Activated T-cell treated with anti-CD3 and anti-CD28 coated beads, Interleukin-2, amount 50 U/mL, for 72 hours (primary cell): ENCODE measurements around the gene ARMCX1. TPM values are rescaled to one million over a fixed set of nuclear protein-coding genes. Genes with fewer than 3 reads are reported as not detected.
A peak's percentile ranks its signal among the peaks of the same experiment; 100 is the strongest.
"Not testable (repeated sequence)": the region's sequence is repeated elsewhere in the genome, so short reads cannot be mapped to it uniquely, and the experiment has no call there.

ENCODE experiments used
- ATAC-seq, 2 donors: fragments of 150-1000 bp; cut with Tn5 transposase; replicated peaks in 1 of 2; 2 replicates each; pipeline ENCODE4 v1.10.0; 2021; ENCODE audit warnings: moderate library complexity in 2 of 2, mild to moderate bottlenecking in 1 of 2
- DNase-seq, 2 donors: peaks; one replicate each; pipeline ENCODE4 v3.0.0; 2021 to 2022; ENCODE audit warnings: mixed read lengths in 1 of 2
- H3K27ac Mint-ChIP-seq: one replicate; pipeline ENCODE4 v1.8.0; 2022; ENCODE audit warnings: mild to moderate bottlenecking, moderate library complexity, mixed read lengths
- H3K27me3 Mint-ChIP-seq: one replicate; pipeline ENCODE4 v1.8.0; 2022; ENCODE audit warnings: low read depth, mixed read lengths
- H3K36me3 Mint-ChIP-seq, 2 donors: one replicate each; pipeline ENCODE4 v1.8.0; 2022; ENCODE audit warnings: mixed read lengths in 2 of 2, mild to moderate bottlenecking in 1 of 2; ENCODE audit not compliant: insufficient read depth in 2 of 2
- H3K4me1 Mint-ChIP-seq: one replicate; pipeline ENCODE4 v1.8.0; 2022; ENCODE audit warnings: low read depth, mixed read lengths
- H3K4me3 Mint-ChIP-seq, 2 donors: one replicate each; pipeline ENCODE4 v1.8.0; 2022; ENCODE audit warnings: mild to moderate bottlenecking in 2 of 2, mixed read lengths in 2 of 2, moderate library complexity in 2 of 2
- H3K9me3 Mint-ChIP-seq, 2 donors: one replicate each; pipeline ENCODE4 v1.8.0; 2022; ENCODE audit warnings: mixed read lengths in 2 of 2
- total RNA-seq, 2 donors: library from RNA; stranded (reverse); gene quantifications; one replicate each; pipeline ENCODE4 v1.2.3, GENCODE V29; 2022

ARMCX1 gene
- total RNA-seq = 1 to 10 TPM; 2.8 to 3.3 TPM

DNA sequence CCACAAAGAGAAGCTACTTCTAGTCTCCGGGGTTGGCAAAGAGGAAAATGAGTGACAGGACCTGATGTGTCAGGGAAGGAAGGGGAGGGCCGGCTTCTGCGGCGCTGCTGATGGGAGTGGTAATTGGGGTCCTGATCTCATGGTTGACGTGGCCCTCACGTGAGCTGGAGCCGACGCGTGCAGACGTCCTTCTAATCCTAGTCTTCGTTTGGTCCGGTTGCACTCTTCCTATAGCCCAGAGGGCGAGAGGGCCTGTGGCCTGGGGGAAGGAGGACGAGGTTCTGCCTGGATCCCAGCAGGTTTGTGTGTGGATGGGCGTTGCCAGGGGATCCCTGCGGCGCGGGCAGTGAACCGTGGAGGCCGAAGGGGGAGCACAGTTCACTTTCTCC lies at the start of gene ARMCX1:
TSS of gene ARMCX1 (plus strand) at position 186 of the 389 bp plus-strand sequence. CDS start 2,384 bp downstream, outside the sequence.
- Mint-ChIP-seq H3K36me3 (no peaks in the 10 kb centered on the region), H3K27me3 (peaks cover 35% of the 10 kb centered on the region), H3K27ac (peak within 1 kb of the TSS; percentile 54), H3K4me1 (no peaks in the 10 kb centered on the region), H3K4me3 (peak within 1 kb of the TSS; percentile 77 to 86), H3K9me3 (no peaks in the 10 kb centered on the region)
- DNase-seq = peak; percentile 15 to 35
- peak; percentile 74 to 75 for ATAC-seq

DNA sequence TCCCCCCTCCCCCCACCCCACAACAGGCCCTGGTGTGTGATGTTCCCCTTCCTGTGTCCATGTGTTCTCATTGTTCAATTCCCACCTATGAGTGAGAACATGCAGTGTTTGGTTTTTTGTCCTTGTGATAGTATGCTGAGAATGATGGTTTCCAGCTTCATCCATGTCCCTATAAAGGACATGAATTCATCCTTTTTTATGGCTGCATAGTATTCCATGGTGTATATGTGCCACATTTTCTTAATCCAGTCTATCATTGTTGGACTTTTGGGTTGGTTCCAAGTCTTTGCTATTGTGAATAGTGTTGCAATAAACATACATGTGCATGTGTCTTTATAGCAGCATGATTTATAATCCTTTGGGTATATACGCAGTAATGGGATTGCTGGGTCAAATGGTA lies 47.4 kb upstream of the ARMCX1 start:
- H3K27ac Mint-ChIP-seq, H3K4me3 Mint-ChIP-seq: not testable (repeated sequence)

DNA sequence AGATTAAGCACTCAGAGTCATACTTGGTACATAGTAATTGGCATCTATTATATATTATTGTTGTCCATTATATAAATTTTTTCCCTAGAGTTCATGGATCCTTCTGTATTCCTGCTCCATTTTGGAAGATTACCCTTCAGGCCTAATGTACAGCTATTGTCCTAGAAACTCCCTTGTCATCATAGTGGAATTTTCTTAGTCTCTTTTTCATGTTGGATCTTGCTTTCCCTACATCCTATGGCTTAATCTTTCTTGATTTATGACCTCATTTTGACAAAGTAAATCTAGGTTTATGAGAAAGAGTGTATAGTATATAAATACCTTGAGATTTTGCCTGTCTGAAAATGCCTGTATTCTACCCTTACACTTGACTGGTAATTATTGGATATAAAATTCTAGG lies 43.0 kb upstream of the ARMCX1 start:
- no peak overlapping the region for H3K27ac Mint-ChIP-seq
- no peak overlapping the region for H3K4me3 Mint-ChIP-seq

More for the DNA sequence above, 47.4 kb upstream of the ARMCX1 start:
- not testable (repeated sequence) for H3K4me1 Mint-ChIP-seq, H3K36me3 Mint-ChIP-seq, H3K27me3 Mint-ChIP-seq, ATAC-seq, DNase-seq, H3K9me3 Mint-ChIP-seq

DNA sequence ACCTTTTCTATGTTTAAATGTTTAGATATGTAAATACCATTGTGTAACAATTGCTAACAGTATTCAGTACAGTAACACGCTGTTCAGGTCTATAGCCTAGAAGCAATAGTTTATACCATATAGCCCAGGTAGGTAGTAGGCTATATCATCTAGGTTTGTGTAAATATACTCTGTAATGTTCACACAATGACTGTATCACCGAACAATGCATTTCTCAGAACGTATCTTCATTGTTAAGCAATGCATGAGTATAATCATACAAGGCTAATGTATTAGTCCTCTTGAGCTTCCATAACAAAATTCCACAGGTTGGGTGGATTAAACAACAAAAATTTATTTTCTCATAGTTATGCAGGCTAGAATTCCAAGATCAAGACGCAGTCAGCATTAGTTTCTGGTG lies 42.4 kb upstream of the ARMCX1 start:
- peaks cover 0 to 1% of the 10 kb centered on the region in 2 donors for H3K9me3 Mint-ChIP-seq
- H3K4me3 Mint-ChIP-seq = no peak overlapping the region
- peaks cover 14% of the 10 kb centered on the region for H3K27me3 Mint-ChIP-seq
- ATAC-seq (no peak), DNase-seq (no peak)
- no peaks in the 10 kb centered on the region for H3K36me3 Mint-ChIP-seq
- H3K4me1 Mint-ChIP-seq = no peaks in the 10 kb centered on the region
- H3K27ac Mint-ChIP-seq = no peak overlapping the region

More for the DNA sequence above, 43.0 kb upstream of the ARMCX1 start:
- H3K36me3 Mint-ChIP-seq = no peaks in the 10 kb centered on the region
- ATAC-seq (no peak), DNase-seq (no peak)
- H3K4me1 Mint-ChIP-seq = no peaks in the 10 kb centered on the region
- H3K27me3 Mint-ChIP-seq = peaks cover 14% of the 10 kb centered on the region
- peaks cover 0 to 1% of the 10 kb centered on the region in 2 donors for H3K9me3 Mint-ChIP-seq

DNA sequence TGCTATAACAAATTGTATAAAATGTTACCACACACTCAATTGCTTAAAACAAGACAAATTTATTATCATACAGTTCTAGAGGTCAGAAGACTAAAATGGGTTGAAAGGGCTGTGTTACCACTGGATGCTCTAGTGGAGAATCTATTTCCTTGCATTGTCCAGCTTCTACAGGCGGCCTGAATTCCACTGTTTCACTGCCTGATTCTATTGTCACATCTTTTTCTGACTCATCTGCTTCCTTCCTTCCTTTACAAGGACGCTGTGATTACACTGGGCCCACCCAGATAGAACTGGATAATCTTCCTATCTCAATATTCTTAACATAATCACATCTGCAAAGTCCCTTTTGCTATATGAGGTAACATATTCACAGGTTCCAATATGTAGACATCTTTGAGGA lies 19.4 kb upstream of the ARMCX1 start:
- H3K4me3 Mint-ChIP-seq = no peak overlapping the region
- no peaks in the 10 kb centered on the region for H3K4me1 Mint-ChIP-seq
- no peaks in the 10 kb centered on the region for H3K27me3 Mint-ChIP-seq
- peaks cover 2 to 6% of the 10 kb centered on the region in 2 donors for H3K9me3 Mint-ChIP-seq
- no peak overlapping the region for H3K27ac Mint-ChIP-seq
- DNase-seq (no peak), ATAC-seq (no peak)
- peaks cover 3 to 4% of the 10 kb centered on the region in 2 donors for H3K36me3 Mint-ChIP-seq

DNA sequence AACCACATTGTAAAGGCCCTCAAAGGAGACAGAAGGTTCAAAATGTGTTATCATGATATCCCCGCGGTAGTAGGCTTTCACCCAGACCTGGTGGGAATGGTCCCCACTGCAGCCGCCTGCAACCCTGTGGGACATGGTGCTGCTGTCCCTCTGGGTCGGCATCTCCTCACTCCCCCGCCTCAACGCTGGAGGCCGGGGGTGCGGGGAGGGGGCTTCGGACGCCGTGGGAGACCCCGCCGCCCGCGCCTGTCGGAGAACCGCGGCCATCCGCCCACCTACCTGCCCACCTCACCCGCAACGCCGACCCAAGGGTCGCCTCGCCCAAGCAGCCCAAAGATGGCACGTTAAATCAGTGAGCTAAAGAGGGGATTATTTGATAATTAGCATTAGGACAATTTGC lies 11.2 kb upstream of the ARMCX1 start:
- Mint-ChIP-seq H3K9me3 (peaks cover 0 to 2% of the 10 kb centered on the region in 2 donors), H3K4me3 (no peak overlapping the region), H3K4me1 (no peaks in the 10 kb centered on the region), H3K27me3 (peaks cover 7% of the 10 kb centered on the region), H3K27ac (no peak overlapping the region), H3K36me3 (peaks cover 0 to 2% of the 10 kb centered on the region in 2 donors)
- no peak for ATAC-seq
- no peak for DNase-seq

DNA sequence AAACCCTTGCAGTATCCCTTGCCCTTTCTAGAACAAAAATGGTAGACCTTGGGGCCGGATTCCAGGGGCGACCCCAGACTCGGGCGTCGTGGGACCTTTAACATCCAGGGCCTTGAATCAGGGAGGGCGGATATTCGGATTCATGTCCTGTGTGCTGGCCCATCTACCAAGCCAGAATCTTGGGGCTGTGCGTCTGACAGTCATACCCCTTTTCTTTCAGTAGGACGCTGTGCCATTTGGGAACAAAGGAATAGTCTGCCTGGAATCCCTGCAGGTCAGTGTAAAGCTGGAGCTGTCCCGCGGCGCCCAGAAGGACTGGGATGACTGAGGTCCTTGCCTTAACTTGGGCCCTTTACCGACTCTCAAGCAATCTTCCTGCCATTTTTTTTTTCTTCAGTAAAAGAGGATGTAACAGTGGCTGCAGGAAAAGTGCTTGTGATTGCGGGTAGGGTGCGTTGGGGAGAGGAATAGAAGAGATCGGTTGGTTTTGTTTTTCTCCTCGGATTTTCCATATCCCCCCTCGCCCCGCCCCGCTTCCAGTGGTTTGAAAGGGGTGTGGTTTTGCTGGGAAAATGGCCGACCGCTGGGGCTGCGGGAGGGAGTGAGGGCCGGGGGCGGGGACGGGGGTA lies 518 bp downstream of the ARMCX1 start:
- DNase-seq (peak in 1 of 2 donors; percentile 1), ATAC-seq (peak; percentile 18 to 26)
- Mint-ChIP-seq H3K4me1 (no peaks in the 10 kb centered on the region), H3K9me3 (no peaks in the 10 kb centered on the region), H3K27me3 (peaks cover 35% of the 10 kb centered on the region), H3K36me3 (no peaks in the 10 kb centered on the region), H3K27ac (peak overlapping the region; percentile 54), H3K4me3 (peak overlapping the region; percentile 77 to 86)

DNA sequence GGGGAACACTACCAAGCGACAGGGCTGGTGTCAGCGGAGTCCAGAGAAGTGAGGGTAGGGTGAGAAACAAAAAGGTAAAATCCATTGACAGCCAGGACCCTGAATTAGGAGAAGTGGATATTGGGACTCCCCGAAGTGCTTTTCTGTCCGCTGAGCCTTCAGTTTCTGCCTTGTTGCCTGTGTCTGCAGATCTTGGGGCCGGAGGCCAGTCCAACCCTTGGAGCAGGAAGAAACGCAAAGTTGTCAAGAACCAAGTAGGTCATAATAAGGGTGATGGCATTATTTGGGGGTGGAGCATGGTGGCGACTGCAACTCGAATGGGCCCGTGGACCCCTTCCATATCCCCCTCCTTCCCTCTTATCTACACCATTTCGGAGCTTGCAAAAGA lies 1.0 kb downstream of the ARMCX1 start:
- peak overlapping the region in 1 of 2 donors; percentile 77 for H3K4me3 Mint-ChIP-seq
- no peaks in the 10 kb centered on the region for H3K9me3 Mint-ChIP-seq
- DNase-seq (no peak), ATAC-seq (no peak)
- peaks cover 37% of the 10 kb centered on the region for H3K27me3 Mint-ChIP-seq
- H3K27ac Mint-ChIP-seq = no peak overlapping the region
- H3K4me1 Mint-ChIP-seq = no peaks in the 10 kb centered on the region
- H3K36me3 Mint-ChIP-seq = no peaks in the 10 kb centered on the region

DNA sequence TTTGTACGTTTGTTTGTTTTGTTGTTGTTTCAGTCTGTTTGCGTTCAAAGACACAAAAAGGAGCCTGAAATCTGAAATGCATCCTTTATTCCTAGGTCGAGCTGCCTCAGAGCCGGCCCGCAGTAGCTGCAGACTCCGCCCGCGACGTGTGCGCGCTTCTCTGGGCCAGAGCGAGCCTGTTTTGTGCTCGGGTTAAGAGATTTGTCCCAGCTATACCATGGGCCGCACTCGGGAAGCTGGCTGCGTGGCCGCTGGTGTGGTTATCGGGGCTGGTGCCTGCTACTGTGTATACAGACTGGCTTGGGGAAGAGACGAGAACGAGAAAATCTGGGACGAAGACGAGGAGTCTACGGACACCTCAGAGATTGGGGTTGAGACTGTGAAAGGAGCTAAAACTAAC lies 2.4 kb downstream of the ARMCX1 start:
- Mint-ChIP-seq H3K9me3 (no peaks in the 10 kb centered on the region), H3K4me1 (no peaks in the 10 kb centered on the region), H3K4me3 (no peak overlapping the region), H3K36me3 (no peaks in the 10 kb centered on the region), H3K27me3 (peaks cover 42% of the 10 kb centered on the region), H3K27ac (no peak overlapping the region)
- no peak for ATAC-seq
- no peak for DNase-seq

DNA sequence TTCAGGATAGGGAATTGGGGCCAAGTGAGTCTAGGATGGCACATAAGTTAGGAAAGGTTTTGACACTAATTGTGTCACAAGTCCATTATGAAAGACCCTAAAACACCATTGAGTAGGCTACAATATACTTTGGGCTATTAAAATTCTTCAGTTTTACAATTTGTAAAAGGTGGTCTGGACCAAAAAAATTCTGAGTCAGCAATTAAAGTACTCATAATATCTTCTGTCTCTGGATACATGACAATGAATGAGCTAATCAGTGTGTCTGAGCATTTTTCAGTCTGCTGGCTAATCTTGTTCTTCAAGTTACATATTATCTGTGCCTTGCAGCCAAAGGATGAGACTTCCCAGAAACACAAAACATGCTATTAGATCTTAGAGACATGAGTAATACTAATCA lies 14.3 kb downstream of the ARMCX1 start:
- DNase-seq (no peak), ATAC-seq (no peak)
- no peak overlapping the region for H3K27ac Mint-ChIP-seq
- peaks cover 0 to 6% of the 10 kb centered on the region in 2 donors for H3K9me3 Mint-ChIP-seq
- no peak overlapping the region for H3K4me3 Mint-ChIP-seq
- H3K36me3 Mint-ChIP-seq = peaks cover 1 to 2% of the 10 kb centered on the region in 2 donors
- peaks cover 34% of the 10 kb centered on the region for H3K27me3 Mint-ChIP-seq
- H3K4me1 Mint-ChIP-seq = no peaks in the 10 kb centered on the region

DNA sequence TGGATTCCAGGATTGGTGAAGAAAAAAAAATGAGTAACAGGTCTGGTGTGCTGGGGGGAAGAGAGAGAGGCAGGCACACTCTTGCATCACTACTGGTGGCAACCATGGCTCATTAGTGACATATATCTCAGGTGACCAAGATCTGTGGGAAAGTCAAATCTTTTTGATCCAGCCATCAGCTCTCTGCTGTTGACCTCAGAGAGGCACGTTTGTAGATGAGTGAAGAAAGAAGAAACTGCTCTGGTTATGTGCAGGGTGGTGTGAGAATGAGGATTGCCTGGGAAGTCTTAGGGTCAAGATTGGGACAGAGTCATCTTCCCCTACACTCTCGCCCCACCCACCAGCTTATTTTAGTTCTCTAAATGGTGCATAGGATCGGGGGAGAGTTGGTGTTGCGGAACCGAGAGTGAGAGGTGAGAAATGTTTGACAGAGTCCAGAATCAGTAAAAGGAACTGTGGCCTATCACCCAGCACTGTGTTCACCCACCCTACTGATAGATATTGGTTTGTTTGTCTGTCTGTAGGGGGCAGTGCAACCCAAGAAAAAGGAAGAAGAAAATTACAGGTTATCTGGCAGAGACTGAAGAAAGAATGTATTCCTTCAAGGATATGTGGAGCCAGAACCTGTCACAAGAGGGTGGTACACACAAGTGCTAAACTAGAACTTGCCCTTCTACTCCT lies 45.5 kb downstream of the ARMCX1 start:
- Mint-ChIP-seq H3K27me3 (peaks cover 40% of the 10 kb centered on the region), H3K27ac (no peak overlapping the region), H3K4me1 (no peaks in the 10 kb centered on the region), H3K36me3 (no peaks in the 10 kb centered on the region), H3K4me3 (no peak overlapping the region), H3K9me3 (no peaks in the 10 kb centered on the region)
- DNase-seq = peak; percentile 24 to 53
- ATAC-seq = peak; percentile 73 to 80

DNA sequence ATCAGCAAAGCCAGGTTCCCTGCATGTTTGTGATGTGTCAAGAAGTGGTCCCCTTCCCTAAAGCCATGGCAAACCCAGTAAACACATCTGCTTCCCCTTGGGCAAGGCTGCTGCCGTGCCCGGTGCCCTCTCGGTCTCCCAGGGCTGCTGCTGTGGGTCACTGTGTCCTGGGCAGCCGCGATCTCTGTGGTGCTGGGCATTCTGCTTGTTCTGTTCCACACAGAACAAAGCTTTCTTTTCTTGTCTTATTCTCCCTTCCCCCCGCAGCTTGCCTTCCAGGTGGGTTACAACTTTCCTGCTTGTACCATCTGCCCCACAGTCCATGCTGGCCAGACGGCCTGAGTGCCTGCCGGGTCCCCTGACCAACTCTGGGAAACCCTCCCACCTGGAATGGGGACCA lies 49.2 kb downstream of the ARMCX1 start:
- not testable (repeated sequence) for H3K4me1 Mint-ChIP-seq, ATAC-seq, H3K9me3 Mint-ChIP-seq, DNase-seq, H3K36me3 Mint-ChIP-seq, H3K4me3 Mint-ChIP-seq, H3K27ac Mint-ChIP-seq
- H3K27me3 Mint-ChIP-seq = peaks cover 26% of the 10 kb centered on the region

DNA sequence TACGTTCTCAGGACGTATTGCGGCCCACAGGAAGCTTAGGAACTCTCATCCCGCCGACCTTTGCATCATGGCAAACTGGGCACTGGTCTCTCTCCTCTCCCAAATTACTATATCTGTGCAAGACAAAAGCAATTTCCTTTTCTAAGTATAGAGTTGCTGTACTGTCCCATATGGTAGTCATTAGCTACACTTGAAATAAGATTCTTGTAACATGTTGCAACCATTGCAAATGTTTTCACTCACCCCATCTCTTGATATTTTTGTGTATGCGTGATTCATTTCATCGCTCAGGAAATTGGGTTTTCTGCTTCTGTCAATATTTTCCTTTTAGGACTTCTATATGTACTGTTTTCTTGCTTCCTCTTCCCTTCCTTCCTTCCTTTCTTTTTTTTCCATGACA lies 51.7 kb downstream of the ARMCX1 start:
- no peaks in the 10 kb centered on the region for H3K9me3 Mint-ChIP-seq
- H3K36me3 Mint-ChIP-seq = no peaks in the 10 kb centered on the region
- H3K4me3 Mint-ChIP-seq = no peak overlapping the region
- peaks cover 14% of the 10 kb centered on the region for H3K27me3 Mint-ChIP-seq
- ATAC-seq (no peak), DNase-seq (no peak)
- no peak overlapping the region for H3K27ac Mint-ChIP-seq
- H3K4me1 Mint-ChIP-seq = no peaks in the 10 kb centered on the region
